ENCODE results near the gene DNLZ.

DNA sequence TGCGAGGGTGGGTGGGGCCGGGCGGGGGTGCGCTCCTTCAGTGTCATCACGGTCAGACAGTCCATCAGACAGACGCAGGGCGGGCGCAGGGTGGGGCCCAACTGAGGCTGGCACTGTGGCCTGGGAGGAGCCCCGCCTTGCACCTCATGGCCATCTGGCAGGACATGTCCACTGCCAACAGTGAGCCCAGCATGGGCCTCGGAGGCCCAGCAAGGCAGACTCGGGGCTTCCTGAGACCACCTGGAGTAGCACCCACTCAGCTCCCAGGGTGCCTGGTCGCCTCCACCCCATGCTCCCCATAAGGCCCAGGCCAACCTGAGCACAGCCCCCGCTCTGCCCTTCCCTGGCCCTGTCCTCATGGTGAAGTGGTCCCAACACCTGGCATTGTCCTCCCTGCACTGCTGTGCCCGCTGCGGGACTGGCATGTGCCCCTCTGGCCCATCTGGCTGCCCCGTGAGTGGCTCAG is 44.7 kb downstream of the DNLZ start:
- TF ChIP-seq, protein P1, sequence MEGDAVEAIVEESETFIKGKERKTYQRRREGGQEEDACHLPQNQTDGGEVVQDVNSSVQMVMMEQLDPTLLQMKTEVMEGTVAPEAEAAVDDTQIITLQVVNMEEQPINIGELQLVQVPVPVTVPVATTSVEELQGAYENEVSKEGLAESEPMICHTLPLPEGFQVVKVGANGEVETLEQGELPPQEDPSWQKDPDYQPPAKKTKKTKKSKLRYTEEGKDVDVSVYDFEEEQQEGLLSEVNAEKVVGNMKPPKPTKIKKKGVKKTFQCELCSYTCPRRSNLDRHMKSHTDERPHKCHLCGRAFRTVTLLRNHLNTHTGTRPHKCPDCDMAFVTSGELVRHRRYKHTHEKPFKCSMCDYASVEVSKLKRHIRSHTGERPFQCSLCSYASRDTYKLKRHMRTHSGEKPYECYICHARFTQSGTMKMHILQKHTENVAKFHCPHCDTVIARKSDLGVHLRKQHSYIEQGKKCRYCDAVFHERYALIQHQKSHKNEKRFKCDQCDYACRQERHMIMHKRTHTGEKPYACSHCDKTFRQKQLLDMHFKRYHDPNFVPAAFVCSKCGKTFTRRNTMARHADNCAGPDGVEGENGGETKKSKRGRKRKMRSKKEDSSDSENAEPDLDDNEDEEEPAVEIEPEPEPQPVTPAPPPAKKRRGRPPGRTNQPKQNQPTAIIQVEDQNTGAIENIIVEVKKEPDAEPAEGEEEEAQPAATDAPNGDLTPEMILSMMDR (IDR thresholded peaks at IDR 0.05), result no peak
- TF ChIP-seq POLR2A (IDR thresholded peaks at IDR 0.05), result no peak
